ENCODE data around the gene HMGXB3.

HMGXB3 gene

GRCh38 chr5:150068071-150068470 is 67.5 kb downstream of the HMGXB3 start:
- Histone ChIP-seq H3K36me3 (ENCODE audit: control insufficient read depth, insufficient read depth, low read length) (no peaks in the 10 kb centered on the region), H3K27ac (no peak overlapping the region), H3K4me2 (ENCODE audit: low read length) (no peak overlapping the region), H2AFZ (no peak overlapping the region), H3K4me3 (ENCODE audit: low read depth, low read length) (no peak overlapping the region), H3K79me2 (no peaks in the 10 kb centered on the region), H3K27me3 (ENCODE audit: control insufficient read depth, insufficient read depth, low read length) (no peaks in the 10 kb centered on the region), H3K9ac (no peak overlapping the region), H3K9me3 (ENCODE audit: control insufficient read depth, low read length) (no peaks in the 10 kb centered on the region), H3K4me1 (peaks cover 9% of the 10 kb centered on the region)
- TF ChIP-seq CTCF (IDR thresholded peaks at IDR 0.05) = no peak

DNA sequence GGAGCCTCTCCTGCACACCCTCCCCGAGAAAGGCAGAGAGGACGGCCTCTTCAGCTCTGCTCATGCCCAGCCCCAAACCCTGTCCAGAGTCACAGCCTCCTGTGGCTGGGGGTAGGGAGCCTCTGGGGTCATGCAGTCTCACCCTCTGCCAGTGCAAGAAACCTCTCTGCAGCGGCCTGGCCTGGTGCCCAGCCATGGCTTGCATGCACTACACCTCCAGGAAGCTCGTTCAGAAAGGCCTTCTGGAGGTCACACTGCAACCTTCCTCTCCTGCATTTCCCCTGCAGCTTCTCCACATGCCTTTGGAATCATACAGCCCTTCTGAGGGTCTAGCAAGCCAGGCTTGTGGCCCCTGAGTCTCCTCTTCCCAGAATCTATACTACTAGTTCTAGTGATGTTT is 67.9 kb downstream of the HMGXB3 start:
- Histone ChIP-seq H3K79me2 (no peaks in the 10 kb centered on the region), H3K36me3 (ENCODE audit: control insufficient read depth, insufficient read depth, low read length) (no peaks in the 10 kb centered on the region), H3K27ac (no peak overlapping the region), H3K9me3 (ENCODE audit: control insufficient read depth, low read length) (no peaks in the 10 kb centered on the region), H3K9ac (no peak overlapping the region), H3K4me3 (ENCODE audit: low read depth, low read length) (no peak overlapping the region), H3K4me1 (peaks cover 9% of the 10 kb centered on the region), H3K27me3 (ENCODE audit: control insufficient read depth, insufficient read depth, low read length) (no peaks in the 10 kb centered on the region), H3K4me2 (ENCODE audit: low read length) (no peak overlapping the region), H2AFZ (peak overlapping the region; percentile 58)
- no peak for TF ChIP-seq CTCF (IDR thresholded peaks at IDR 0.05)

DNA sequence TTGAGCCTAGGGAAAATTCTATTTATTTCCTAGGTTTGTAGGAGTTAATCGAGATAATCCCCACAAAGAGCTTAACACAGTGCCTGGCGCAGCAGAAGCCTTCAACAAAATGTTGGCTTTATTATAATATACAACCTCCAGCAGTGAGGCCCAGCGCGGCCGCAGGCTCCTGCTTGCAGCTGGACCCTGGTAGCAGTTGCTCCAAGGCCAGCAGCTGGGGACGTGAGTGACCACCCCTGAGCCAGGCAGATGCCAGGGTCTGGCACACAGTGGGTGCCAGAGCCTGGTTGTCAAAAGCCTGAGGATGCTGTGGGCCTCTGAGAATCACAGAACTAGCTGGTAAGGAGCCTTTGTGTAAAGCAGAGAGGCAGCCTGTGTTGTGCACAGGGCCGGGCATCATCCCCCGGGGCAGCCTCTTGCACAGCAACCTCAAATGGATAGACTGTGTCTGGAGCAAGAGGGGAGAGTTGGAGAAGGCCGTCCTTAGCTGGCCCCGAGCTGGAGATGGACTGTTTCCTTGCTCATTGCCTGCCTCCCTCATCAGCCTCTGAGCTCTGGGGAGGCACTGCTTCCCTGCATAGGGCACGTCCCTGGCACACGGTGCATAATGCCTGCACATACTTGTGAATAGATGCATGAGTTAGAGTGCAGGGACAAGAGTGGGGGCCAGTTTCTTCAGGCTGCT is 68.6 kb downstream of the HMGXB3 start:
- peak overlapping the region; percentile 58 for H2AFZ ChIP-seq
- H3K9ac ChIP-seq = no peak overlapping the region
- H3K27me3 ChIP-seq (ENCODE audit: control insufficient read depth, insufficient read depth, low read length) = no peaks in the 10 kb centered on the region
- peaks cover 9% of the 10 kb centered on the region for H3K4me1 ChIP-seq
- TF ChIP-seq CTCF (IDR thresholded peaks at IDR 0.05) = no peak
- no peak overlapping the region for H3K27ac ChIP-seq
- no peak overlapping the region for H3K4me2 ChIP-seq (ENCODE audit: low read length)
- no peaks in the 10 kb centered on the region for H3K36me3 ChIP-seq (ENCODE audit: control insufficient read depth, insufficient read depth, low read length)
- no peak overlapping the region for H3K4me3 ChIP-seq (ENCODE audit: low read depth, low read length)
- no peaks in the 10 kb centered on the region for H3K9me3 ChIP-seq (ENCODE audit: control insufficient read depth, low read length)
- H3K79me2 ChIP-seq = no peaks in the 10 kb centered on the region

- no peak overlapping the region for H3K4me2 ChIP-seq (ENCODE audit: low read length)
- H2AFZ ChIP-seq = no peak overlapping the region
- H3K4me3 ChIP-seq (ENCODE audit: low read depth, low read length) = no peak overlapping the region
- H3K27ac ChIP-seq = no peak overlapping the region
- no peaks in the 10 kb centered on the region for H3K36me3 ChIP-seq (ENCODE audit: control insufficient read depth, insufficient read depth, low read length)
- H3K27me3 ChIP-seq (ENCODE audit: control insufficient read depth, insufficient read depth, low read length) = no peaks in the 10 kb centered on the region
- H3K79me2 ChIP-seq = no peaks in the 10 kb centered on the region
- no peaks in the 10 kb centered on the region for H3K9me3 ChIP-seq (ENCODE audit: control insufficient read depth, low read length)
- TF ChIP-seq CTCF (IDR thresholded peaks at IDR 0.05) = no peak
- H3K4me1 ChIP-seq = peaks cover 9% of the 10 kb centered on the region
- no peak overlapping the region for H3K9ac ChIP-seq
These were observed 69.4 kb downstream of the HMGXB3 start for GRCh38 chr5:150069672-150070627.
